K562 (cell line): Measurements from ENCODE around the gene OCA2. TPM values are rescaled to one million over a fixed set of nuclear protein-coding genes. Genes with fewer than 3 reads are reported as not detected.

Experiments
- ATAC-seq: fragments of 200-7000 bp; cut with Tn5 transposase; 3 replicates; pipeline ENCODE4 v1.9.1; 2020; ENCODE audit warnings: moderate library complexity
- BruUV-seq: library from RNA; stranded (reverse); fragments of 400-500 nt; replicated peaks from 2 replicates; lab custom pipeline; 2021; lab: Mats Ljungman, UMichigan
- CTCF ChIA-PET: fragments of 300-600 bp; formaldehyde crosslinking; extraction: SDS; loops from one replicate; lab custom pipeline; 2021; ENCODE audit warnings: low intra/inter-chr PET ratio; lab: Yijun Ruan, JAX
- POLR2A ChIA-PET: fragments of 300-600, 350-650 bp; sonication (Branson Sonifier 250); formaldehyde crosslinking; extraction: SDS; loops from one replicate; lab custom pipeline; 2021; ENCODE audit warnings: antibody characterized with exemption, inconsistent platforms; lab: Yijun Ruan, JAX
- DNase-seq, 4 experiments: peaks; one replicate each; pipeline versions ENCODE4 v3.0.0 to v3.0.0-alpha.2; 2011 to 2018; ENCODE audit warnings: low spot score in 3 of 4, mixed read lengths in 3 of 4; ENCODE audit errors: extremely low read depth in 1 of 4
- FAIRE-seq: peaks from 2 replicates; lab custom pipeline; 2011; peaks lifted over from hg19 to GRCh38; lab: Jason Lieb, UNC
- H2AFZ ChIP-seq: 2 replicates; pipeline ENCODE4 v1.6.0; 2011; ENCODE audit warnings: low read depth, low read length, control low read depth, inconsistent platforms
- H3K27ac ChIP-seq: fragments of 200-600 bp; 3 replicates; pipeline ENCODE4 v1.8.0; 2011; ENCODE audit warnings: low read depth, mild to moderate bottlenecking, control low read depth, inconsistent platforms, low read length, moderate library complexity, mixed read lengths; ENCODE audit errors: extremely low read depth
- H3K27me3 ChIP-seq, 2 experiments: fragments of 300-600 bp in 1 of 2; 2 replicates in 1 of 2; 3 replicates in 1 of 2; pipeline versions ENCODE4 v1.6.0 to v1.8.0; 2011; ENCODE audit warnings: inconsistent platforms in 2 of 2, low read length in 2 of 2, mild to moderate bottlenecking in 1 of 2, mixed read lengths in 1 of 2, moderate library complexity in 1 of 2; ENCODE audit not compliant: control insufficient read depth in 2 of 2, insufficient read depth in 2 of 2
- H3K36me3 ChIP-seq: fragments of 300-600 bp; 3 replicates; pipeline ENCODE4 v1.8.0; 2011; ENCODE audit warnings: mild to moderate bottlenecking, low read length, inconsistent platforms; ENCODE audit not compliant: control insufficient read depth, insufficient read depth
- H3K4me1 ChIP-seq, 2 experiments: fragments of 200-600 bp in 1 of 2; replicated peaks in 1 of 2; 2 replicates in 1 of 2; 3 replicates in 1 of 2; pipeline versions ENCODE4 v1.5.1 to v1.8.0; 2011; ENCODE audit warnings: inconsistent platforms in 2 of 2, low read length in 2 of 2, mild to moderate bottlenecking in 1 of 2, mixed read lengths in 1 of 2, moderate library complexity in 1 of 2; ENCODE audit not compliant: control insufficient read depth in 2 of 2, insufficient read depth in 2 of 2
- H3K4me2 ChIP-seq: 2 replicates; pipeline ENCODE4 v1.6.1; 2011; ENCODE audit warnings: low read length, control low read depth, inconsistent platforms, mixed read lengths; ENCODE audit not compliant: insufficient read depth
- H3K4me3 ChIP-seq: fragments of 200-600 bp; sonication (generic), shearing (Covaris generic); 2 replicates; pipeline ENCODE4 v1.5.1; 2016; ENCODE audit warnings: control low read depth, inconsistent platforms
- H3K79me2 ChIP-seq: fragments of 200-600 bp; 3 replicates; pipeline ENCODE4 v1.8.0; 2011; ENCODE audit warnings: low read length, inconsistent platforms; ENCODE audit not compliant: control insufficient read depth, insufficient read depth
- H3K9ac ChIP-seq, 2 experiments: 2 replicates each; pipeline versions ENCODE4 v1.6.0 to v1.6.1; 2011; ENCODE audit warnings: low read depth in 2 of 2, low read length in 2 of 2, control low read depth in 1 of 2, inconsistent platforms in 1 of 2, mild to moderate bottlenecking in 1 of 2, mixed read lengths in 1 of 2; ENCODE audit not compliant: insufficient read depth in 1 of 2
- H3K9me1 ChIP-seq: one replicate; pipeline ENCODE4 v1.6.0; 2011; ENCODE audit warnings: inconsistent platforms, mild to moderate bottlenecking, low read length, moderate library complexity; ENCODE audit not compliant: control insufficient read depth, insufficient read depth
- H3K9me3 ChIP-seq: replicated peaks from 2 replicates; pipeline ENCODE4 v1.5.1; 2011; ENCODE audit warnings: low read depth, low read length, inconsistent platforms; ENCODE audit not compliant: control insufficient read depth, insufficient read depth
- H4K20me1 ChIP-seq: replicated peaks from 2 replicates; pipeline ENCODE4 v1.6.1; 2011; ENCODE audit warnings: low read length, inconsistent platforms, mixed read lengths; ENCODE audit not compliant: control insufficient read depth, insufficient read depth
- ASH1L ChIP-seq: fragments of 450-650 bp; IDR thresholded peaks from 2 replicates; pipeline ENCODE4 v1.6.1; 2018; ENCODE audit warnings: borderline replicate concordance, mild to moderate bottlenecking, low read depth; ENCODE audit not compliant: partially characterized antibody
- ATF7 ChIP-seq: fragments of 450-650 bp; IDR thresholded peaks from 2 replicates; pipeline ENCODE4 v1.7.1; 2014; ENCODE audit warnings: mild to moderate bottlenecking, moderate library complexity
- BRD4 ChIP-seq: fragments of 200-600 bp; sonication (generic); IDR thresholded peaks from 2 replicates; pipeline ENCODE4 v1.6.1; 2017; ENCODE audit warnings: inconsistent platforms
- GTF2A2 ChIP-seq: IDR thresholded peaks from 2 replicates; pipeline ENCODE4 v1.6.1; 2016; ENCODE audit warnings: mild to moderate bottlenecking, missing genetic modification characterization, missing compliant biosample characterization
- HDAC3 ChIP-seq: fragments of 450-650 bp; IDR thresholded peaks from 2 replicates; pipeline ENCODE4 v1.6.1; 2018; ENCODE audit warnings: borderline replicate concordance, mild to moderate bottlenecking, moderate library complexity; ENCODE audit not compliant: partially characterized antibody
- NCOR1 ChIP-seq: fragments of 450-650 bp; IDR thresholded peaks from 2 replicates; pipeline ENCODE4 v1.6.1; 2016; ENCODE audit warnings: mild to moderate bottlenecking, moderate library complexity
- SMAD3 ChIP-seq: fragments of 450-650 bp; formaldehyde crosslinking; conservative IDR thresholded peaks from 2 replicates; pipeline ENCODE4 v1.4.0; 2020; ENCODE audit warnings: mild to moderate bottlenecking
- SMARCA4 ChIP-seq: fragments of 450-650 bp; IDR thresholded peaks from 2 replicates; pipeline ENCODE4 v1.6.1; 2016
- ZBTB8A ChIP-seq: fragments of 450-650 bp; IDR thresholded peaks from 2 replicates; pipeline ENCODE4 v1.6.1; 2018; ENCODE audit warnings: mild to moderate bottlenecking, moderate library complexity; ENCODE audit not compliant: partially characterized antibody
- ZNF696 ChIP-seq: fragments of 250-450 bp; sonication (Bioruptor Pico); conservative IDR thresholded peaks from 2 replicates; pipeline ENCODE4 v1.4.0; 2020; ENCODE audit warnings: mild to moderate bottlenecking, moderate library complexity
- WGBS: fragments of 100-300 bp; shearing (Covaris generic); methylation state at CpG from one replicate; pipeline ENCODE4 v1.1.6; 2016; ENCODE audit warnings: low coverage, mixed read lengths; ENCODE audit not compliant: insufficient coverage; ENCODE audit errors: missing lambda C conversion rate; 5-methylcytosine and 5-hydroxymethylcytosine counted together
- in situ Hi-C: fragments of 300-500 bp; cut with MboI; formaldehyde crosslinking; loops from 4 replicates; pipeline ENCODE4 v1.15.0; 2018; ENCODE audit warnings: inconsistent platforms, mixed read lengths
- intact Hi-C: fragments of 100-400 bp; cut with micrococcal nuclease; formaldehyde crosslinking; loops from 2 replicates; pipeline ENCODE4 v1.14.2; 2022
- polyA plus RNA-seq, 8 experiments: library from polyadenylated mRNA; depleted of rRNA in 4 of 8; stranded (reverse) in 5 of 8; unstranded in 3 of 8; fragments of >200 nt; fragmentation: Nextera tagmentation in 2 of 8; fragmentation: Illumina TruSeq in 1 of 8; extraction: Ambion mirVana in 2 of 8; extraction: Trizol in 1 of 8; gene quantifications; 2 replicates each; pipeline versions ENCODE4 v1.2.1 to v1.2.3, GENCODE V29; 2011 to 2014; ENCODE audit warnings: inconsistent platforms in 1 of 8, missing spikeins in 1 of 8
- total RNA-seq, 7 experiments: library from RNA; depleted of rRNA in 6 of 7; stranded (reverse); fragments of >200 nt in 6 of 7; fragmentation: Illumina TruSeq in 2 of 7; extraction: Trizol in 2 of 7; gene quantifications; 2 replicates each; pipeline versions ENCODE4 v1.2.1 to v1.2.3, GENCODE V29; 2011 to 2021; ENCODE audit warnings: low replicate concordance in 1 of 7
- TF ChIP-seq, protein P1 (sequence below): sonication (generic); formaldehyde crosslinking; IDR thresholded peaks from 2 replicates; pipeline ENCODE4 v1.8.0; 2023; ENCODE audit warnings: mild to moderate bottlenecking, missing genetic modification reagents
- TF ChIP-seq, protein P2 (sequence below), 2 experiments: fragments of 450-650 bp; IDR thresholded peaks; 2 replicates each; pipeline ENCODE4 v1.6.1; 2016
- TF ChIP-seq, protein P3 (sequence below): sonication (generic); formaldehyde crosslinking; IDR thresholded peaks from 2 replicates; pipeline ENCODE4 v1.8.1; 2023; ENCODE audit warnings: mild to moderate bottlenecking, missing genetic modification reagents, moderate library complexity
- TF ChIP-seq, protein P4 (sequence below): fragments of 250-450 bp; sonication (Bioruptor Pico); IDR thresholded peaks from 2 replicates; pipeline ENCODE4 v1.4.0; 2020; ENCODE audit warnings: mild to moderate bottlenecking, moderate library complexity

OCA2 gene
- total and polyA plus RNA-seq, 9 of the 15 experiments (the other 6 are each of a cell fraction or from before 2014, with no cell fraction given) = 0.07 to 0.59 (median 0.17) TPM; not detected in 1

GRCh38 chr15:28129231-28129848, 30.2 kb upstream of the OCA2 start:
- no peaks in the 10 kb centered on the region for H3K27me3 ChIP-seq
- H3K36me3 ChIP-seq = peaks cover 87% of the 10 kb centered on the region
- POLR2A ChIA-PET = no interaction called here
- no peak for FAIRE-seq
- H3K27ac ChIP-seq = no peak overlapping the region
- no TSS peak for BruUV-seq
- H3K4me2 ChIP-seq = no peak overlapping the region
- ATAC-seq = no peak
- CTCF ChIA-PET = no interaction called here
- in situ Hi-C loops = loop anchor here (10.0 kb wide), 1 partner anchor 1235 kb away; no protein-coding TSS in a partner anchor
- no peak overlapping the region for H2AFZ ChIP-seq
- no peak overlapping the region for H3K9ac ChIP-seq
- no peaks in the 10 kb centered on the region; the same call in 2 of the 3 replicates for H3K79me2 ChIP-seq
- no peaks in the 10 kb centered on the region; the same call in 1 of the 2 replicates for H4K20me1 ChIP-seq
- no peaks in the 10 kb centered on the region for H3K9me3 ChIP-seq
- H3K4me1 ChIP-seq = no peaks in the 10 kb centered on the region
- no peak overlapping the region for H3K4me3 ChIP-seq
- no peak for DNase-seq
- no peaks in the 10 kb centered on the region for H3K9me1 ChIP-seq
- WGBS = 95% methylated on average over 8 of the region's 9 CpGs
- intact Hi-C loops = no loop called here
- TF ChIP-seq, protein P1, sequence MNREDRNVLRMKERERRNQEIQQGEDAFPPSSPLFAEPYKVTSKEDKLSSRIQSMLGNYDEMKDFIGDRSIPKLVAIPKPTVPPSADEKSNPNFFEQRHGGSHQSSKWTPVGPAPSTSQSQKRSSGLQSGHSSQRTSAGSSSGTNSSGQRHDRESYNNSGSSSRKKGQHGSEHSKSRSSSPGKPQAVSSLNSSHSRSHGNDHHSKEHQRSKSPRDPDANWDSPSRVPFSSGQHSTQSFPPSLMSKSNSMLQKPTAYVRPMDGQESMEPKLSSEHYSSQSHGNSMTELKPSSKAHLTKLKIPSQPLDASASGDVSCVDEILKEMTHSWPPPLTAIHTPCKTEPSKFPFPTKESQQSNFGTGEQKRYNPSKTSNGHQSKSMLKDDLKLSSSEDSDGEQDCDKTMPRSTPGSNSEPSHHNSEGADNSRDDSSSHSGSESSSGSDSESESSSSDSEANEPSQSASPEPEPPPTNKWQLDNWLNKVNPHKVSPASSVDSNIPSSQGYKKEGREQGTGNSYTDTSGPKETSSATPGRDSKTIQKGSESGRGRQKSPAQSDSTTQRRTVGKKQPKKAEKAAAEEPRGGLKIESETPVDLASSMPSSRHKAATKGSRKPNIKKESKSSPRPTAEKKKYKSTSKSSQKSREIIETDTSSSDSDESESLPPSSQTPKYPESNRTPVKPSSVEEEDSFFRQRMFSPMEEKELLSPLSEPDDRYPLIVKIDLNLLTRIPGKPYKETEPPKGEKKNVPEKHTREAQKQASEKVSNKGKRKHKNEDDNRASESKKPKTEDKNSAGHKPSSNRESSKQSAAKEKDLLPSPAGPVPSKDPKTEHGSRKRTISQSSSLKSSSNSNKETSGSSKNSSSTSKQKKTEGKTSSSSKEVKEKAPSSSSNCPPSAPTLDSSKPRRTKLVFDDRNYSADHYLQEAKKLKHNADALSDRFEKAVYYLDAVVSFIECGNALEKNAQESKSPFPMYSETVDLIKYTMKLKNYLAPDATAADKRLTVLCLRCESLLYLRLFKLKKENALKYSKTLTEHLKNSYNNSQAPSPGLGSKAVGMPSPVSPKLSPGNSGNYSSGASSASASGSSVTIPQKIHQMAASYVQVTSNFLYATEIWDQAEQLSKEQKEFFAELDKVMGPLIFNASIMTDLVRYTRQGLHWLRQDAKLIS = no peak
- TF ChIP-seq, protein P2, sequence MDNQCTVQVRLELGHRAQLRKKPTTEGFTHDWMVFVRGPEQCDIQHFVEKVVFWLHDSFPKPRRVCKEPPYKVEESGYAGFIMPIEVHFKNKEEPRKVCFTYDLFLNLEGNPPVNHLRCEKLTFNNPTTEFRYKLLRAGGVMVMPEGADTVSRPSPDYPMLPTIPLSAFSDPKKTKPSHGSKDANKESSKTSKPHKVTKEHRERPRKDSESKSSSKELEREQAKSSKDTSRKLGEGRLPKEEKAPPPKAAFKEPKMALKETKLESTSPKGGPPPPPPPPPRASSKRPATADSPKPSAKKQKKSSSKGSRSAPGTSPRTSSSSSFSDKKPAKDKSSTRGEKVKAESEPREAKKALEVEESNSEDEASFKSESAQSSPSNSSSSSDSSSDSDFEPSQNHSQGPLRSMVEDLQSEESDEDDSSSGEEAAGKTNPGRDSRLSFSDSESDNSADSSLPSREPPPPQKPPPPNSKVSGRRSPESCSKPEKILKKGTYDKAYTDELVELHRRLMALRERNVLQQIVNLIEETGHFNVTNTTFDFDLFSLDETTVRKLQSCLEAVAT (IDR thresholded peaks at IDR 0.05) = no peak
- TF ChIP-seq BRD4 (no peak), ASH1L (no peak), SMARCA4 (no peak), ZNF696 (CRISPR knock-in tag) (no peak), NCOR1 (no peak), HDAC3 (no peak), SMAD3 (CRISPR knock-in tag) (no peak), ZBTB8A (no peak), ATF7 (no peak), GTF2A2 (no peak)
- TF ChIP-seq, protein P3, sequence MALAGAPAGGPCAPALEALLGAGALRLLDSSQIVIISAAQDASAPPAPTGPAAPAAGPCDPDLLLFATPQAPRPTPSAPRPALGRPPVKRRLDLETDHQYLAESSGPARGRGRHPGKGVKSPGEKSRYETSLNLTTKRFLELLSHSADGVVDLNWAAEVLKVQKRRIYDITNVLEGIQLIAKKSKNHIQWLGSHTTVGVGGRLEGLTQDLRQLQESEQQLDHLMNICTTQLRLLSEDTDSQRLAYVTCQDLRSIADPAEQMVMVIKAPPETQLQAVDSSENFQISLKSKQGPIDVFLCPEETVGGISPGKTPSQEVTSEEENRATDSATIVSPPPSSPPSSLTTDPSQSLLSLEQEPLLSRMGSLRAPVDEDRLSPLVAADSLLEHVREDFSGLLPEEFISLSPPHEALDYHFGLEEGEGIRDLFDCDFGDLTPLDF = no peak
- TF ChIP-seq, protein P4, sequence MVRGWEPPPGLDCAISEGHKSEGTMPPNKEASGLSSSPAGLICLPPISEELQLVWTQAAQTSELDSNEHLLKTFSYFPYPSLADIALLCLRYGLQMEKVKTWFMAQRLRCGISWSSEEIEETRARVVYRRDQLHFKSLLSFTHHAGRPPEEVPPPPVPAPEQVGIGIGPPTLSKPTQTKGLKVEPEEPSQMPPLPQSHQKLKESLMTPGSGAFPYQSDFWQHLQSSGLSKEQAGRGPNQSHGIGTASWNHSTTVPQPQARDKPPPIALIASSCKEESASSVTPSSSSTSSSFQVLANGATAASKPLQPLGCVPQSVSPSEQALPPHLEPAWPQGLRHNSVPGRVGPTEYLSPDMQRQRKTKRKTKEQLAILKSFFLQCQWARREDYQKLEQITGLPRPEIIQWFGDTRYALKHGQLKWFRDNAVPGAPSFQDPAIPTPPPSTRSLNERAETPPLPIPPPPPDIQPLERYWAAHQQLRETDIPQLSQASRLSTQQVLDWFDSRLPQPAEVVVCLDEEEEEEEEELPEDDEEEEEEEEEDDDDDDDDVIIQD (CRISPR knock-in tag) = no peak
